Measurements from ENCODE around the gene MAT2B. TPM values are rescaled to one million over a fixed set of nuclear protein-coding genes. Genes with fewer than 3 reads are reported as not detected.

Gene MAT2B
- total and polyA plus RNA-seq, 2 donors (not counting 1 experiment from before 2014, with no cell fraction given) = 33.9 to 123 TPM

GRCh38 chr5:163478982-163479271 lies 26.5 kb upstream of the MAT2B start:
- intact Hi-C loops (cut with micrococcal nuclease) = loop anchor here (10.0 kb wide), 1 partner anchor 1026 kb away; no protein-coding TSS in a partner anchor
- no peak overlapping the region for H3K27ac ChIP-seq (ENCODE audit: low read length in 2 of 2)
- DNase-seq = no peak
- no peak overlapping the region for H2AFZ ChIP-seq (ENCODE audit: insufficient read depth, low read depth, low read length, poor library complexity, severe bottlenecking)
- H3K9me3 ChIP-seq (ENCODE audit: control extremely low read depth in 1 of 3, control insufficient read depth in 2 of 3, insufficient read depth in 1 of 3, low read length in 2 of 3) = no peaks in the 10 kb centered on the region
- POLR2A ChIA-PET = no interaction called here
- no CpG with 5 or more reads among the region's 1 CpG for WGBS (ENCODE audit: insufficient coverage)
- Mint-ChIP-seq H3K4me1 (no peaks in the 10 kb centered on the region), H3K4me3 (no peak overlapping the region), H3K27ac (no peak overlapping the region), H3K27me3 (no peaks in the 10 kb centered on the region), H3K9me3 (ENCODE audit: insufficient read depth) (peaks cover 3% of the 10 kb centered on the region)
- no peak for TF ChIP-seq CTCF (IDR thresholded peaks at IDR 0.05)
- no peak for TF ChIP-seq EZH2 (IDR thresholded peaks at IDR 0.05; ENCODE audit: borderline replicate concordance, insufficient read depth, low read depth, low read length, poor library complexity, severe bottlenecking)
- no peaks in the 10 kb centered on the region for H3K36me3 ChIP-seq (replicated peaks in 1 of 2; ENCODE audit: control extremely low read depth in 1 of 2, control insufficient read depth in 1 of 2, extremely low read depth in 1 of 2, insufficient read depth in 2 of 2, low read length in 1 of 2)
- ATAC-seq (ENCODE audit: low read depth) = no peak
- H4K20me1 ChIP-seq (ENCODE audit: control insufficient read depth, insufficient read depth, low read length, poor library complexity, severe bottlenecking) = no peaks in the 10 kb centered on the region
- CTCF ChIA-PET = no interaction called here
- no peaks in the 10 kb centered on the region for H3K4me1 ChIP-seq (ENCODE audit: control insufficient read depth in 2 of 2, insufficient read depth in 2 of 2, low read length in 2 of 2)
- no peak overlapping the region for H3K4me3 ChIP-seq (ENCODE audit: control extremely low read depth in 1 of 5, extremely low read depth in 1 of 5, insufficient read depth in 1 of 5, low read depth in 2 of 5, low read length in 4 of 5)
- no peaks in the 10 kb centered on the region for H3K79me2 ChIP-seq (ENCODE audit: control insufficient read depth, insufficient read depth, low read length)
- H3K9ac ChIP-seq (ENCODE audit: low read length) = no peak overlapping the region
- H3K4me2 ChIP-seq (replicated peaks; ENCODE audit: low read depth, low read length, poor library complexity, severe bottlenecking) = no peak overlapping the region
- H3K27me3 ChIP-seq (replicated peaks in 1 of 4; ENCODE audit: control extremely low read depth in 1 of 4, control insufficient read depth in 3 of 4, insufficient read depth in 4 of 4, low read length in 3 of 4) = no peaks in the 10 kb centered on the region

GRCh38 chr5:163489055-163489744 lies 16.2 kb upstream of the MAT2B start:
- Mint-ChIP-seq H3K27me3 (no peaks in the 10 kb centered on the region), H3K9me3 (ENCODE audit: insufficient read depth) (no peaks in the 10 kb centered on the region), H3K4me3 (no peak overlapping the region), H3K27ac (no peak overlapping the region), H3K4me1 (no peaks in the 10 kb centered on the region)
- ChIA-PET POLR2A (no interaction called here), CTCF (interaction anchor here (0.9 to 2.4 kb wide), 4 partner anchors 9 to 72 kb away, joined by 3 to 9 read pairs (median 4); no protein-coding TSS in a partner anchor)
- Histone ChIP-seq H3K4me1 (ENCODE audit: control insufficient read depth in 2 of 2, insufficient read depth in 2 of 2, low read length in 2 of 2) (no peaks in the 10 kb centered on the region), H3K4me2 (replicated peaks; ENCODE audit: low read depth, low read length, poor library complexity, severe bottlenecking) (no peak overlapping the region), H3K79me2 (ENCODE audit: control insufficient read depth, insufficient read depth, low read length) (no peaks in the 10 kb centered on the region), H3K36me3 (replicated peaks in 1 of 2; ENCODE audit: control extremely low read depth in 1 of 2, control insufficient read depth in 1 of 2, extremely low read depth in 1 of 2, insufficient read depth in 2 of 2, low read length in 1 of 2) (no peaks in the 10 kb centered on the region), H4K20me1 (ENCODE audit: control insufficient read depth, insufficient read depth, low read length, poor library complexity, severe bottlenecking) (no peaks in the 10 kb centered on the region), H3K9ac (ENCODE audit: low read length) (no peak overlapping the region), H3K27ac (ENCODE audit: low read length in 2 of 2) (no peak overlapping the region), H3K9me3 (ENCODE audit: control extremely low read depth in 1 of 3, control insufficient read depth in 2 of 3, insufficient read depth in 1 of 3, low read length in 2 of 3) (no peaks in the 10 kb centered on the region), H3K27me3 (replicated peaks in 1 of 4; ENCODE audit: control extremely low read depth in 1 of 4, control insufficient read depth in 3 of 4, insufficient read depth in 4 of 4, low read length in 3 of 4) (no peaks in the 10 kb centered on the region), H2AFZ (ENCODE audit: insufficient read depth, low read depth, low read length, poor library complexity, severe bottlenecking) (no peak overlapping the region), H3K4me3 (ENCODE audit: control extremely low read depth in 1 of 5, extremely low read depth in 1 of 5, insufficient read depth in 1 of 5, low read depth in 2 of 5, low read length in 4 of 5) (no peak overlapping the region)
- ATAC-seq (ENCODE audit: low read depth) = no peak
- DNase-seq = no peak
- no peak for TF ChIP-seq EZH2 (IDR thresholded peaks at IDR 0.05; ENCODE audit: borderline replicate concordance, insufficient read depth, low read depth, low read length, poor library complexity, severe bottlenecking)
- TF ChIP-seq CTCF (IDR thresholded peaks at IDR 0.05) = no peak
- WGBS (ENCODE audit: insufficient coverage) = 87% methylated on average over 3 of the region's 6 CpGs
- intact Hi-C loops (cut with micrococcal nuclease) = no loop called here

Data from B cell (primary cell).